Measurements from ENCODE around the gene NOTCH1. TPM values are rescaled to one million over a fixed set of nuclear protein-coding genes. Genes with fewer than 3 reads are reported as not detected.

Gene NOTCH1
- total RNA-seq, 2 donors from 2014 or later = 49.3 to 99.4 TPM

DNA sequence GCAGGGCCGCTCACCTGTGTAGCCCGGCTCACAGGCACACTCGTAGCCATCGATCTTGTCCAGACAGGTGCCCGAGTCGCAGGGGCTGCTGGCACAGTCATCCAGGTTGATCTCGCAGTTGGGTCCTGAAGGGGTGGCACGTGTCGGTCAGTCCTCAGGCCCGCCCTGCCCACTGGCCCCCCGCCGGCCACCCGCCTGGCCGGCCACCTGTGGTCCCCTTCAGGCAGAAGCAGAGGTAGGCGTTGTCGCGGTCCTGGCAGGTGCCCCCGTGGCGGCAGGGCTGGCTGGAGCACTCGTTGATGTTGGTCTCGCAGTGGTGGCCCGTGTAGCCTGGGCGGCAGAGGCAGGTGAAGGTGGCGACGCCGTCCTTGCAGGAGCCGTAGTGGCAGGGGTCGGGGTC, 30.6 kb downstream of the NOTCH1 start:
- H3K27ac ChIP-seq = no peak overlapping the region
- no peak overlapping the region for H3K9ac ChIP-seq (ENCODE audit: low read depth in 2 of 2, low read length in 2 of 2)
- intact Hi-C loops (cut with DNase I) = no loop called here
- no peak overlapping the region for H3K4me3 ChIP-seq
- H3K36me3 ChIP-seq = peaks cover 49% of the 10 kb centered on the region
- H3K9me3 ChIP-seq = no peaks in the 10 kb centered on the region
- DNase-seq = no peak
- TF ChIP-seq CTCF (IDR thresholded peaks at IDR 0.05) = no peak
- H3K27me3 ChIP-seq = no peaks in the 10 kb centered on the region
- H3K4me1 ChIP-seq = peaks cover 8% of the 10 kb centered on the region

GRCh38 chr9:136514022-136514714, 31.7 kb downstream of the NOTCH1 start:
- TF ChIP-seq CTCF (IDR thresholded peaks at IDR 0.05) = no peak
- Histone ChIP-seq H3K4me1 (peaks cover 2% of the 10 kb centered on the region), H3K27me3 (no peaks in the 10 kb centered on the region), H3K4me3 (no peak overlapping the region), H3K36me3 (peaks cover 51% of the 10 kb centered on the region), H3K9ac (ENCODE audit: low read depth in 2 of 2, low read length in 2 of 2) (peak overlapping the region in 1 of 2 donors; percentile 12), H3K27ac (no peak overlapping the region), H3K9me3 (no peaks in the 10 kb centered on the region)
- intact Hi-C loops (cut with DNase I) = no loop called here
- no peak for DNase-seq

GRCh38 chr9:136513191-136513590, 32.7 kb downstream of the NOTCH1 start:
- Histone ChIP-seq H3K4me3 (no peak overlapping the region), H3K9ac (ENCODE audit: low read depth in 2 of 2, low read length in 2 of 2) (no peak overlapping the region), H3K9me3 (no peaks in the 10 kb centered on the region), H3K27ac (no peak overlapping the region), H3K36me3 (peaks cover 57% of the 10 kb centered on the region), H3K4me1 (no peaks in the 10 kb centered on the region), H3K27me3 (no peaks in the 10 kb centered on the region)
- no peak for TF ChIP-seq CTCF (IDR thresholded peaks at IDR 0.05)
- intact Hi-C loops (cut with DNase I) = no loop called here
- DNase-seq = no peak

GRCh38 chr9:136512651-136513071, 33.2 kb downstream of the NOTCH1 start:
- DNase-seq = peak; percentile 57
- H3K9me3 ChIP-seq = no peaks in the 10 kb centered on the region
- no peaks in the 10 kb centered on the region for H3K4me1 ChIP-seq
- H3K36me3 ChIP-seq = peaks cover 54% of the 10 kb centered on the region
- peak overlapping the region; percentile 11 for H3K27ac ChIP-seq
- intact Hi-C loops (cut with DNase I) = no loop called here
- no peak overlapping the region for H3K4me3 ChIP-seq
- no peak for TF ChIP-seq CTCF (IDR thresholded peaks at IDR 0.05)
- no peaks in the 10 kb centered on the region for H3K27me3 ChIP-seq
- no peak overlapping the region for H3K9ac ChIP-seq (ENCODE audit: low read depth in 2 of 2, low read length in 2 of 2)

DNA sequence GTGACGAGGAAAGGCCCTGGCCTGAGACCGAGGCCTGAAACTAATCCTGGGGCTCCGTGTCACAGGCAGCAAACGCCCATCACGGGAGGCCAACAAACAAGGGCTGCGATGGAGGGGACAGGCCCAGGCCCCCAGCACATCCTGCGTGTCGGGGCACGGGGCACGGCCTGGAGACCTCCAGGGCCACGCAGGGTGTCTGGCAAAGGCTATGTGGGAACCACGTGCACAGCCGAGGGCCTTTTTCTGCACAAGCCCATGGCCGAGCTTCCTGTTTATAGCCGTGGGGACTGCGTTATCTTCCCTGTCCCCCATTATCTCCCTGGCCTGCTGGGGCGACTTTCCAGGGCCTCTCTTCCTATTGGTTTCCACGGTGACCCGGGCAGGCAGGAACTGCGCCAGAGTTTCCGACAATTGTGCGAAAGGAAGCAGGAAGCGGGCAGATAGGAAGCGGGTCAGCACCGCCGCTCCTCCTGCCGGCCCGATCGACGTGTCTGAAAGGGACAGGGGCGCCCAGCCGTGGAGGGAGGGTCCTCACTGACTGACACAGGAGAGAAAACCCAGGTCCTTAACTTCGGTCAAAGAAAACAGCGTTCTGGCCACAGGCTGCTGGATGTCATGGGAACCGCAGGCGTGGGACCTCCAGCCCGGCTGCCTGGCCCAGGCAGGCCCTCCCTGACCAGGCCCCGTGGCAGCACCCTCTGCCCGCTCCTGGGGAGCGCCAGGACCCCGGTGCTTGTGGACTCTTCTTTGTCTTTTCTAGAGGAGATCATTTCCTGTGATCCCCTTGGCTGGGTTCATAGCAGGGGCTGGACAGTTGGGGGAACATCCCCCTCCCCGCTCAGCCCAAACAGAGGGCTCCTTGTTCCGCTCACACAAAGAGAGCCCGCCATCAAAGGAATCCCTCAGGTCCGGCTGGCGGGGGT, 33.9 kb downstream of the NOTCH1 start:
- Histone ChIP-seq H3K4me3 (no peak overlapping the region), H3K9me3 (no peaks in the 10 kb centered on the region), H3K9ac (ENCODE audit: low read depth in 2 of 2, low read length in 2 of 2) (peak overlapping the region in 1 of 2 donors; percentile 43), H3K27me3 (no peaks in the 10 kb centered on the region), H3K27ac (peak overlapping the region; percentile 11), H3K4me1 (no peaks in the 10 kb centered on the region), H3K36me3 (peaks cover 55% of the 10 kb centered on the region)
- intact Hi-C loops (cut with DNase I) = no loop called here
- peak; percentile 48 for DNase-seq
- TF ChIP-seq CTCF (IDR thresholded peaks at IDR 0.05) = no peak

Measured in colonic mucosa (tissue), 4 donors.